Endometrial microvascular endothelial cells (primary cell): Measurements from ENCODE around the gene ZBTB46. TPM values are rescaled to one million over a fixed set of nuclear protein-coding genes. Genes with fewer than 3 reads are reported as not detected.
"Not testable (repeated sequence)": the region's sequence is repeated elsewhere in the genome, so short reads cannot be mapped to it uniquely, and the experiment has no call there.

Experiments used
- in situ Hi-C: cut with HindIII; loops from 2 replicates; pipeline ENCODE4 v1.10.0; 2017; ENCODE audit warnings: low sequenced_read_pairs, low pct_unique_long_range_greater_than_20kb; ENCODE audit errors: inconsistent ontology term
- total RNA-seq: library from RNA; depleted of rRNA; stranded (reverse); fragments of >200 nt; gene quantifications from one replicate; pipeline ENCODE4 v1.2.3, GENCODE V29; 2015; ENCODE audit errors: inconsistent ontology term

Gene ZBTB46
- not detected for total RNA-seq

DNA sequence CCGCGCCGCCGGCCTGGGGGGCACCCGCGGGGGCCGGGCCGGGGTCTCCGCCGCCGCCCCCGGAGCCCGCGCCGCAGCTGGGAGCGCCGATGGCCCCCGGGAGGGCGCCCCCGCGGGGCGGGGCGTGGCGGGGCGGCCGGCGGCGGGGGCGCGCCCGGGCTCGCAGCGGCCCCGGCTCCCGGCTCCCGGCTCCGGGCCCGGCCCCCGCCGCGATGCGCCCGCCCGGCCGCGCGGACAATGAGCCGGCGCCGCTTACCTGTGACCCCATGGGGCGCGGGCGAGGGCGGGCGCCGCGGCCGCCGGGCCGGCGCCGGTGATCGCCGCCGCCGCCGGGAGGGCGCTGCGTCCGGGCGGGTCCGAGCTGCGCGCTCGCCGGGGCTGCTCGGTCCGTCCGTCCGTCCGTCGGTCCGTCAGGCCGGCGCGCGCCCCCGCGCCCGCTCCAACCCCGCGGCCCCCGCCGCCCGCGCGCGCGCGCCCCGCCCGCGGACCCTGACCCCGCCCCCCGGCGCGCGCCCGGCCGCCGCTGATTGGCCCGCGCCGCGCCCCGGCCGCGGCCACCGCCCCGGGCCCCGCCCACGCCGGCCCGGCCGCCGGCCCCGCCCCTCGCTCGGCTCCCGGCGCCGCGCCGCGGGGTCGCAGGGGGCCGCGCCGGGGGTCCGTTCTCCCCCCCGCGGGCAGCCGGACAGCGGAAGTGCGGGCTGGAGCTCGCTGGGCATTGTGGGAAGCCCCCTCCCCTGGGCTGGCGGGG lies at the start of gene ZBTB46:
Gene ZBTB46, minus strand, starts transcription at position 424 of the 748 bp plus-strand sequence. CDS start 40,507 bp downstream, outside the sequence.
- in situ Hi-C loops = no loop called here

DNA sequence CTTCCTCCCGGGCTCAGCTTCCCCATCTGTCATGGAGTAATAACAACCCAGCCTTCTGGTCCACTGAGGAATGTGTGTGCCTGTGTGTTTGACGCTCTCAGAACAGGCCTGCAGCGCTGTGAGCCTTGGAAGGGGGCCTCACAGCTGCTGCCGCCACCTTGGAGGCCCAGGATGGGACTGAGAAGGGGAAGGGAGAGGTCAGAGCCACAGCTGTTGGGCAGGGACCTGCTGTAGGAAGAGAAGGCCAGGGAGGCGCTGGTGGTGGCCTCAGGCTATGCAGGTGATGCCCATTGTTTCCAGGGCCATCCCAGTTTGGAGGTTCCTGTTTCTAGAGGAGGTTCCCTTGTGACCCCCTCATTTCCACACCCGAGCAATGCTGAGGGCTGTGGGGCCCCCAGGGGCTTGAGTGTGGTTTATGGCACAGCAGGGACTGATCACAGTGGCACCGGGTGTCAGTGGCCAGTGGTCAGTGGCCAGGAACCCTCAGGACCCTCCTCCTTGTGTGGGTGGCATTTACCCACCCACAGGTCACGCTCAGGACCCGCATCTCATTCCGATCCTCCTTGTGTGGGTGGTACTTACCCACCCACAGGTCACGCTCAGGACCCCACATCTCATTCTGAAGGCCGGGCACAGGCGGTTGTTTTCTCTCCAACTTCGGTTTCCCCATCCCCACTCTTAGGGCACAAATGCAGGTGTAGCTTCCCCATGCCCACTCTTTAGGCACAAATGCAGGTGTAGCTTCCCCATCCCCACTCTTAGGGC lies 48.0 kb upstream of the ZBTB46 start:
- in situ Hi-C loops = loop anchor here (25.0 kb wide), 1 partner anchor 92 kb away; no protein-coding TSS in a partner anchor

DNA sequence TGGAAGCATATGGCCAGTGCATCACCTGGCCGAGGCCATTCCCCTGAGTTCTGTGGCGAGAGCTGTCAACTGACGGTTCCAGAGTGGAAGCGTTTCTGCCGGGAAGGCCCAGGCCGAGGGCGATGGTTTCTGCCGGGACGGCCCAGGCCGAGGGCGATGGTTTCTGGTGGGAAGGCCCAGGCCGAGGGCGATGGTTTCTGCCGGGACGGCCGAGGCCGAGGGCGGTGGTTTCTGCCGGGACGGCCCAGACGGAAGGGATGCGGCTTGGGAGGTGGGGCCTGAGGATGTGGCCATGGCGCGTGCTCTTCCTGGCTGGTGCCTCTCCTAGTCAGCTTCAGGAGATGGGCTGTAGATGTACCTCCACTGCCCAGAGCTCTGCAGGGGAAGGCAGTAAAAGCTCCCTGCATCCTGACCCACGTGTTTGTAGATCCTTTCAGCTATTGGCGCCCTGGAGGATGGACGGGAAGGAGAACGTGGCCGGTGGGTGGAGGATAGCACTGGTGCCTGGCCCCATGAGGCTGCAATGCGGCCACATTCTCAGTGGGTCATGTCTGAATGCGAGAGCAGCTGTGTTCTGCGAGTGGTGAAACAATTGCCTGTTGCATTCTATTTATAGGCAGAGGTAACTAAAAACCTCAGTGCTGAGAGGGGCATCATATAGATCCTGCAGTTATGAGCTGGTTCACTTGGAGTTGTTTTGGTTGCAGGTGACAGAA lies 46.8 kb upstream of the ZBTB46 start:
- in situ Hi-C loops = loop anchor here (25.0 kb wide), 1 partner anchor 91 kb away; no protein-coding TSS in a partner anchor

DNA sequence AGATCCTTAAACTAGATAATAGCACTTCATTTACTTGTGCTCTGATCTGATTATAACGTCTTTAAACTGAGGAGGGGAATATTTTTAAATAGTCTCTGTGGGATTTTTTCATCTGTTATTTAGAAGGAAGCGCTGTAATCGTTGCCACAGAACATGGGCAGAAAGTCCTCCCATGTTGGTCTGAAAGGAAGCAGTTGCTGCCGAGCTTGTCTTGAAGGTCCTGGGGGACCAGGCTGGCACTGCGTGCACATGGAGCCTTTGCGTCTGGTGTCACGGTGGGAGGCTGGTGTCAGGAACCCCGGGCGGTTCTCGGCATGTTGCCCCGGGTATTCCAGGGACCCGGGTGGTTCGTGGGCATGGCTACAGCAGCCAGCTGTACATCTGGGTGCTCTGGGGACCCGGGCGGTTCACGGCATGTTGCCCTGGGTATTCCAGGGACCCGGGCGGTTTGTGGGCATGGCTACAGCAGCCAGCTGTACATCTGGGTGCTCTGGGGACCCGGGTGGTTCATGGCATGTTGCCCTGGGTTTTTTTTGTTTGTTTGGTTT lies 45.5 kb upstream of the ZBTB46 start:
- in situ Hi-C loops = loop anchor here (25.0 kb wide), 1 partner anchor 89 kb away; no protein-coding TSS in a partner anchor

GRCh38 chr20:63874241-63874640 lies 43.2 kb upstream of the ZBTB46 start:
- in situ Hi-C loops = not testable (repeated sequence)

DNA sequence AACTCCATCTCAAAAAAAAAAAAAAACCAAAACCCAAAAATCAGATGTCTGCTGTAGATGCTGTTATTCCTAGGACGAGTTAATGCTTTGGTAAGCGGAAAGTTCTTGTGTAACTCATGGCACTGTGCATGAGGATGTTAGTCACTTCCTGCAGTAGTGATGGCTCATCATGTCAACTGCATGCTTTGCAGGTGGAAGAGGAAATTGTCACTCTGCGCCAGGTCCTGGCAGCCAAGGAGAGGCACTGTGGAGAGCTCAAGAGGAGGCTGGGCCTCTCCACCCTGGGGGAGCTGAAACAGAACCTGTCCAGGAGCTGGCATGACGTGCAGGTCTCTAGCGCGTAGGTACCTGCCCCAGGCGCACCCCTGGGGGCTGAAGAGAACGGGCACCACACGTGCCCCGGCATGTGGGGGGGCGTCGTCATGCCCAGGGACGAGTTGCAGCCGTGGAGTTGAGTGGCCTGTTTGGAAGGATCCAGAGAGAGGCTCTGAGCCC lies 42.5 kb upstream of the ZBTB46 start:
- in situ Hi-C loops = no loop called here

DNA sequence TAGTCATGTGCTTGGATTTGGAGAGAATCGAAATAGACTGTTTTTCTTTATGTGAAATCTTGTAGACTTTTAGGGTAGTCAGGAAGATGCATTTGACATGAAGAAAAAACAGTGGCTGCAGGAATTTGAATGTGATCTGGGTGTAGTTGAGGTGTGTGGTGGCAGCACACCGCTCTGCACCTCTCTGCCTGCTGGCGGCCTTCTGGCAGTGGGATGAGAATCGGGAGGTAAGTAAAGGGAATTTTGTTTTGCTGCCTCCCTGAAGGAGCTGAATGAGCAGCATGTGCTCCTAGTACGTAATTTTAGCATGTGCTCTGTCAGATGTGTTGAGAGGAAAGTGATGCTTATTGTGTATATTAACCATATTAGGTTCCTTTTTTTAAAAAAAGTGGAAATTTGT lies 37.2 kb upstream of the ZBTB46 start:
- in situ Hi-C loops = no loop called here

- in situ Hi-C loops = not testable (repeated sequence)
Measured at GRCh38 chr20:63867042-63867441, 36.0 kb upstream of the ZBTB46 start.

- in situ Hi-C loops = no loop called here
Measured at GRCh38 chr20:63864978-63865640, 34.0 kb upstream of the ZBTB46 start, which contains the start of gene TPD52L2. TSS of gene TPD52L2 (plus strand) at chr20:63865270. CDS start at chr20:63865366, 96 bp downstream.

GRCh38 chr20:63864545-63864977 lies 33.5 kb upstream of the ZBTB46 start:
- in situ Hi-C loops = no loop called here

DNA sequence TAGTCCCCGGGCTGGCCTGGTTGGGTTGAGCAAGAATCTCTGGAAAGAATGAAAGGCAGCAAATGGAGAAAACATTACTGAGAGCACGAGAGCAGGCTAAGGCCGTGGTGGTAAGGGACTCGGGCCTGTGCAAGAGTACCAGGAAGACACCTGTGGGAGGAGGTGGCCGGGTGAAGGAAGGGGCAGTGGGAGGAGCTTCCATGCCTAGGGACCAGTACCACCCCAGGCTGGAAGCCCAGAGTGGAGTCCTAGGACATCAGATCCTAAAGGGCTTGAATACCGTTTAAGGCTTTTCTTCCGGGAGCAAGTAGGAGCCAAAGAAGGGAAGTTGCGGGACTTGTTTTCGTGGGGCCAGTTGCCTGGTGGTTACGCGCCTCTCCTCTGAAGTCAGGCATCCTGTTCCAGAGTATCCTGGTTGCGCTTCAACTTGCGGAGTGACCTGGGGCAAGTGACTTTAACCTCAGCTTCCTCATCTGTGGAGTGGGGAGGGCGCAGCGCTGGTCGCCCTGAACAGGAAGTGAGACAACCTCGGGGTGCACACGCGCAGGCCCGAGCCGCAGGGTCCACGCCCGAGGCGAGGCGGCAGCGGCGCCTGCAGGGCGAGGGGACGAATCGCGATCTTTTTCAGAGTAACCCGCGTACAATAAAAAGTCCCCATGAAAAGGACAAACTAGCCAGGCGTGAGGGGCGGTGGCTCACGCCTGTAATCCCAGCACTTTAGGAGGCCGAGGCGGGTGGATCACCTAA lies 32.9 kb upstream of the ZBTB46 start:
- in situ Hi-C loops = no loop called here

- in situ Hi-C loops = no loop called here
Measured at GRCh38 chr20:63863021-63863797, 32.1 kb upstream of the ZBTB46 start.

DNA sequence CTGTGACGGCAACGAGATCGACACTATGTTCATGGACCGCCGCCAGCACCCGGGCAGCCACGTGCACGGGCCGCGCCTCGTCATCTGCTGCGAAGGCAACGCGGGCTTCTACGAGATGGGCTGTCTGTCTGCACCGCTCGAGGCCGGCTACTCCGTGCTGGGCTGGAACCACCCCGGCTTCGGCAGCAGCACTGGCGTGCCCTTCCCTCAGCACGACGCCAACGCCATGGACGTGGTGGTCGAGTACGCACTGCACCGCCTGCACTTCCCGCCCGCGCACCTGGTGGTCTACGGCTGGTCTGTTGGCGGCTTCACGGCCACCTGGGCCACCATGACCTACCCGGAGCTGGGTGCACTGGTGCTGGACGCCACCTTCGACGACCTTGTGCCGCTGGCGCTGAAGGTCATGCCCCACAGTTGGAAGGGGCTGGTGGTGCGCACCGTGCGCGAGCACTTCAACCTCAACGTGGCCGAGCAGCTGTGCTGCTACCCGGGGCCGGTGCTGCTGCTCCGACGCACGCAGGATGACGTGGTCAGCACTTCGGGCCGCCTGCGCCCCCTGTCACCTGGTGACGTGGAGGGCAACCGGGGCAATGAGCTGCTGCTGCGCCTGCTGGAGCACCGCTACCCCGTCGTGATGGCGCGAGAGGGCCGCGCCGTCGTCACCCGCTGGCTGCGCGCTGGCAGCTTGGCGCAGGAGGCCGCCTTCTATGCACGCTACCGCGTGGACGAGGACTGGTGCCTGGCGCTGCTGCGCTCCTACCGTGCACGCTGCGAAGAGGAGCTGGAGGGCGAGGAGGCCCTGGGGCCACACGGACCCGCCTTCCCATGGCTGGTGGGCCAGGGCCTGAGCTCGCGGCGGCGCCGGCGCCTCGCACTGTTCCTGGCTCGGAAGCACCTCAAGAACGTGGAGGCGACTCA lies 31.2 kb upstream of the ZBTB46 start:
- in situ Hi-C loops = no loop called here

DNA sequence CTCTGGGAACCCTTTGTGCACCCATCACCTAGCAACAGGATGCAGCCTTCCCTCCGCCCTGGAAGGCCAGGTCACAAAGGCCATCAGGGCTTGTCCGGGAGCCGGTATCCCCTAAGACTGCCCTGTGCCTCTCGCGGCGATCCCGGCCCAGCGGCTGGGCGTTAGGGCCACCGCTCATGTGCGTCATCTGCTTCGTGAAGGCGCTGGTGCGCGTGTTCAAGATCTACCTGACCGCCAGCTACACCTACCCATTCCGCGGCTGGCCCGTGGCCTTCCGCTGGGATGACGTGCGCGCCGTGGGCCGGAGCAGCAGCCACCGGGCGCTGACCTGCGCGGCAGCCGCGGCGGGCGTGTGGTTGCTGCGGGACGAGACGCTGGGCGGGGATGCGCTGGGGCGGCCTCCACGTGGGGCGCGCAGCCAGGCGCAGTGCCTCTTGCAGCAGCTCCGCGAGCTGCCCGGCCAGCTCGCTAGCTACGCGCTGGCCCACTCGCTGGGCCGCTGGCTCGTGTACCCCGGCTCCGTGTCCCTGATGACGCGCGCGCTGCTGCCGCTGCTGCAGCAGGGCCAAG lies 30.4 kb upstream of the ZBTB46 start, which contains the start of gene ABHD16B:
Gene ABHD16B, plus strand, starts transcription at position 134 of the 570 bp plus-strand sequence. Its CDS starts 43 bp downstream, at position 177.
- in situ Hi-C loops = no loop called here

GRCh38 chr20:63860325-63861051 lies 29.4 kb upstream of the ZBTB46 start:
- in situ Hi-C loops = no loop called here
